GM19438 (cell line): ENCODE results near the gene CYB5R3.
"Not testable (repeated sequence)": the region's sequence is repeated elsewhere in the genome, so short reads cannot be mapped to it uniquely, and the experiment has no call there.

ENCODE experiments used
- ATAC-seq: cut with Tn5 transposase; IDR thresholded peaks from one replicate; pipeline ENCODE4 v1.9.1; 2021; ENCODE audit warnings: low read depth; ENCODE audit not compliant: unreplicated experiment

The CYB5R3 gene

DNA sequence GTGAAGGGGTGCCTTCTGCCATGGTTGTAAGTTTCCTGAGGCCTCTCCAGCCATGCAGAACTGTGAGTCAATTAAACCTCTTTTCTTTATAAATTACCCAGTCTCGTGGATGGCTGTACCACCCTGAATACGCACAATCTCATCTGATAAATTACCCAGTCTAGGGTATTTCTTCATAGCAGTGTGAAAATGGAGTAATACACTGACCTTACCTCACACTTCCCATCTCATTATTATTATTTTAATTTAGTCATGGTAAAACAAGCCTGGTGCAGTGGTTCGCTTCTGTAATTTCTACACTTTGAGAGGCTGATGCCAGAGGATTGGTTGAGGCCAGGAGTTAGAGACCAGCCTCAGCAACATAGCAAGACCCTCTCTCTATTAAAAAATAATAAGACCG is 30.5 kb upstream of the CYB5R3 start:
- no peak for ATAC-seq

- no peak for ATAC-seq
Measured at GRCh38 chr22:42678894-42679293, 29.7 kb upstream of the CYB5R3 start.

DNA sequence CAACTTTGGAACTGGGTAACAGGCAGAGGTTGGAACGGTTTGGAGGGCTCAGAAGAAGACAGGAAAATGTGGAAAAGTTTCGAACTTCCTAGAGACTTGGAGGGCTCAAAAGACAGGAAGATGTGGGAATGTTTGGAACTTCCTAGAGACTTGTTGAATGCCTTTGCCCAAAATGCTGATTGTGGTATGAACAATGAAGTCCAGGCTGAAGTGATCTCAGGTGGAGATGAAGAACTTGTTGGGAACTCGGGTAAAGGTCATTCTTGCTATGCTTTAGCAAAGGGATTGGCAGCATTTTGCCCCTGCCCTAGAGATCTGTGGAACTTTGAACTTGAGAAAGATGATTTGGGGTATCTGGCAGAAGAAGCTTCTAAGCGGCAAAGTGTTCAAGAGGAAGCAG is 28.7 kb upstream of the CYB5R3 start:
- ATAC-seq = not testable (repeated sequence)

DNA sequence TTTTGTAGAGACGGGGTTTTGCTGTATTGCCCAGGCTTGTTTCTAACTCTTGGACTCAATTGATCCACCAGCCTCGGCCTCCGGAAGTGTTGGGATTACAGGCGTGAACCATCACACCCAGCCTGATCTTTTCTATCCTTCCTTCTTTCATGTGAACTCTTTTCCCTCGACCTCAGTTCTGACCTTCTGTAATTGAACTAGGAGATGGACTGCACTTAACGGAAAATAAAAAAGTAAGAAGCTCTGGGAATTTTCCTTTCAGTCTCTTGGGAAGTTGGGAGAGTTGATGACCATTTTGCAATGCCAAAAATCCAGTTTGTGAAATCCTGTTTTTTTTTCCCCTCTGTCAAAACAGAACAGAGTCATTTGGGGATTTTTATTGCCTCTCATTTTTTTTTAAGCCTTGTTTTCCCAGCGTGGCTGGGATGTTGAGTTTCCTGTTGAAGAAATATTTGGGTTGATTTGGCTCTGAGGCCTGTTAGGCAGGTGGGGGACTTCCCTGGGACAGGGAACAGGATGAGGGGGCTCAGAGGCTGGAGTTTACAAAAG is 26.9 kb upstream of the CYB5R3 start:
- no peak for ATAC-seq

DNA sequence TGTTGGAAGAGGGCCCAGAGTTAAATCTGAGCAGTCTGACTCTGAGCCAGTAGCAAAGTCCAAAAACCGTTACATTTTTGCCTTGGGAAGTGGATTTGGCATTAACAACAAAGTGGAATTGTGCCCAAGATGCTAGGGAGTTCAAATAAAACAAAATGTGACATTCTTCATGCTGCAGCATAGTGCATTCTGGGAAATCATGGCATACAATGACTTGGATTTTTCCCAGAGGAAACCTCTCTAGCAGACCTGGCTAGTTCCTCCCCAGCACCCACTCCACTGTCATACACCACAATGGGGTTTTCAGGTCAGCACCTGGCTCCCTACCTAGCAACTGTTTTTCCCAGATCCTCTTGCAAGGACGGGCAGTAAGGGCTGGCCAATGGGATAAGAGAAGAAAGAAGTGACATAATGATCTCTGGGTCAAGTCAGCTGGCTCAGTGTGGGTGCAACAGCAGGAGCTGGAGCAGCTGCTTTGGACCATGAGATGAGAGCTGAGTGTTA is 24.8 kb upstream of the CYB5R3 start:
- no peak for ATAC-seq

GRCh38 chr22:42673071-42673470 is 23.9 kb upstream of the CYB5R3 start:
- ATAC-seq = not testable (repeated sequence)

DNA sequence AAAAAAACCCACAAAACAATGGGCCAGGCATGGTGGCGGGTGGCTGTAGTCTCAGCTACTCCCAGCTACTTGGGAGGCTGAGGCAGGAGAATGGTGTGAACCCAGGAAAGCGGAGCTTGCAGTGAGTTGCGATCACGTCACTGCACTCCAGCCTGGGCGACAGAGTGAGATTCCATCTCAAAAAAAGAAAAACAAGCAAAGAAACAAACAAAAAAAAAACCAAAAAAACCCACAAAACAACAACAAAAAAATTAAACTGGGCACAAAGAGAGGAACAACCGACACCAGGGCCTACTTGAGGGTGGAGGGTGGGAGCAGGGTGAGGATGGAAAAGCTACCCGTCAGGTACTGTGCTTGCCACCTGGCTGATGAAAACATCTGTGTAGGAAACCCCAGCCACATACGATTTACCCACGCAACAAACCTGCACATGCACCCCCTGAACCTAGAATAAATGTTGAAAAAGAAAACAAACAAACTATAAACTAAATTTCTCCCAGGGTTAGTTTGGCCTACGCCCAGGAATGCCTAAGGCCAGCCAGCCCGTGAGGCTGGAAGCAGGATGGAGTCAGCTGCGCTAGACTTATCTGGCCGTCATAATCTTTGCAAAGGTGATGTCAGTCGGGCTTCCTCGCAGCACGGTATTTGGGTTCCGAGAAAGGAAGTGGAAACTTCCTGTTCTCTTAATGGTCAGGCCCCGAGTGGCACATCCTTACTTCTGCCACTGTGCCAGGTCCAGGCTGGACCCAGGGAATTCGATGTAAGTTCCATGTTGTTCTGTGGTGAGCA is 21.9 kb upstream of the CYB5R3 start:
- no peak for ATAC-seq

DNA sequence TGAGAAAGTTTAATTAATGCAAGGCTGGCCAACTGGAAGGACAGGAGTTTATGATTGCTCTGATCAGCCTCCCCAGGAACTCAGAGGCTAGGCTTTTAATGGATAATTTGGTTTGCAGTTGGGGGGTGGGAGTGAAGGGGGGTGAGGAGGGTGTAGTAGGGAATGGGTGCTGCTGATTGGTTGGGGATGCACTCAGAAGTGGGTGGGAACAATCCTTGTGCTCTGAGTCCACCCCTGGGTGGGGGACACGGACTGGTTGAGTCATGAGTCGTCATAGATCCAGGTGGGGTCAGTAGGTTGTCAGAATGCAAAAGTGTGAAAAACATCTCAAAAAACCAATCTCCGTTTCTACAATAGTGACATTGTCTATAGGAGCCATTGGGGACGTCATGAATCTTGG is 20.9 kb upstream of the CYB5R3 start:
- no peak for ATAC-seq

DNA sequence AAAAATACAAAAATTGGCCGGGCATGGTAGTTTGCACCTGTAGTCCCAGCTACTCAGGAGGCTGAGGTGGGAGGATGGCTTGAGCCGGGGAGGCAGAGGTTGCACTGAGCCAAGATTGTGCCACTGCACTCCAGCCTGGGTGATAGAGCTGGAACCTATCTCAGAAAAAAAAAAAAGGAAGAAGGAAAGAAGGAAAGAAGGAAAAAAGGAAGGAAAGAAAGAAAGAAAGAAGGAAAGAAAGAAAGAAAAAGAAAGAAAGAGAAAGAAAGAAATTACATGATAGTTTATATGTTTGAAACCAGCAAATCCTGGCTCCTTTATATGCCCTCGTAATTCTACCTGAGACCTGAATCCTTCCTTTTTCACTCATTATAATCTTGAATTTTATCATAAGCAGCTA is 17.2 kb upstream of the CYB5R3 start:
- ATAC-seq = not testable (repeated sequence)

- ATAC-seq = peak; percentile 53
Measured at GRCh38 chr22:42664976-42665831, 16.0 kb upstream of the CYB5R3 start.

- no peak for ATAC-seq
Measured at GRCh38 chr22:42661985-42662831, 13.0 kb upstream of the CYB5R3 start.

- ATAC-seq = no peak
Measured at GRCh38 chr22:42656578-42656977, 7.4 kb upstream of the CYB5R3 start.

GRCh38 chr22:42655693-42656092 is 6.5 kb upstream of the CYB5R3 start:
- ATAC-seq = no peak

DNA sequence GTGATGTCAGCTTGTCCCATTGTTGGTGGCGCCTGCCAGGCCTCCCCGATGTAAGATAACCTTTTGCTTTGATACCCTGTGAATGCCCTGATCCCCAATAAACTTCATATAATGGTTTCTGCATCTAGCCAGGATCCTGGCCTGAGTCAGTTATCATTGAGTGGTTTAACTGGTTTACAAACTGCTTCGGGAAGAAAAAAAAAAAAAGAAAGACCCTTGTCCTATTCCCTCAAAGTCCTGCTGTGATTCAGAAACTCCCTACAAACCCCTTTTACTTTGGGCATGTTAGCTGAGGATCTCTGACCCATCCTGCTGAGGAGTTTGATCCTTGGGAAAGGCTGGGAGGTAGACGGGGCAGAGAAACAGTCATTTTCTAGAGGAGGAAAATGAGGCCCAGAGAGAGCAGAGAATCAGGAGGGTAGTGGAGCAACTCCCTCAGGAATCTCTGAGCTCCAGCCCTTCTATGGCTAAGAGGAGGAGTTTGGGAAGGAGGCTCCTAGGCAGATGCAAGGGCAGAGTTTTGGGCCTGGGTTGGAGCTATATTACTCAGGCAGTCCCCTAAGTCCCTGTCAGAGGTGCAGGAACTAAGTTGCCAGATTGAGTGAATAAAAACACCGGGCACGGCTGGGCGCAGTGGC is 5.4 kb upstream of the CYB5R3 start:
- ATAC-seq = no peak

DNA sequence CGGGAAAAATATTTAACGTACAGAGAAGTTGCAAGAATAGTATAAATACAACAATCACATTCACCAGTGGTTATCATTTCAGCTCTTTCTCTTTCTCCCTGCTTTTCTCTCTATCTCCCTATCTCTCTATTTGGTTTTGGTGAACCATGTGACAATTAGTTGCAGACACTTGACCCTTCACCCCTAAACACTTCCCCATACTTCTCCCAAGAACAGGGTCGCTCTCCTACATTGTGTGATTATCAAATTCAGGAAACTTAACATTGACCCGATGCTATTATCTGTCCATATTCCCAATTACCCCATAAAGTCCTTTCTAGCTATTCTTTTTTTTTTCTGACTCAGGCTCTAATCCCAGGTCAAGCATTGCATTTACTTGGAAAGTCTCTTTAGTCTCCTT is 4.8 kb upstream of the CYB5R3 start:
- ATAC-seq = no peak

DNA sequence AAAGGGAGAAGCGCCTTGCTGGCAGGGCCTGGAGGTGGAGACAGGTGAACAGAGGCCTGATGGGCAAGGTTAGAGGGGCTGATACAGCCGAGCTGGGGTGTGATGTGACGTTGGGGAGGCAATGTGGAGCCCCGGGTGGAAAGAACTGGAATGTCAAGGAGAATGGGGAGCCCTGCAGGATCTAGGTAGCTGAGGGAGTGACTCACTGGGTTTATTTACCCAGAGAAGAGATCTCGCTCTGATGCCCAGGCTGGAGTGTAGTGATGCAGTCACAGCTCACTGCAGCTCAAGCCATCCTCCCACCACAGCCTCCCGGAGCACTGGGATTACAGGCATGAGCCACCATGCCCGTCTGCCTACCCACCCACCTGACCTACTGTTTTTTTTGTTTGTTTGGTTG is 1.9 kb upstream of the CYB5R3 start:
- ATAC-seq = no peak

- ATAC-seq = peak; percentile 51
Measured at GRCh38 chr22:42648368-42649245, 585 bp downstream of the CYB5R3 start.

DNA sequence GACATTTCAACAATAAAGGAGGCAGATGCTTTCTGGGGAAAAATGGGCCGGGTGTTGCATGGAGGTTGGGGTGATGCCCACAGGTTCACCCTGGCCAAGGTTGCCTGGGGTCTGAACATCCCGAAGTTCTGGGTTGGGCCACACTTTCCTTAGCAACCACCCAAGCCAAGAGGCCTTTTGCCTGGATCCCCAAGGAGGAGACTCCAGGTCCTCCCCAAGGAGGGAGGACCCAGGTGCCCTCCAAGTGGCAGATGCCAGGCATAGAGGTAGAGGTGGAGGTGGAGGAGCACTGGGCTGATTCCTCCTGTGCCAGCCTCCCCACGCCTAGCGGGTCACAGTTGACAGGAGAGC is 1.2 kb downstream of the CYB5R3 start:
- ATAC-seq = no peak
